GM18858 (cell line): ENCODE data around the gene NKPD1.
"Not testable (repeated sequence)": the region's sequence is repeated elsewhere in the genome, so short reads cannot be mapped to it uniquely, and the experiment has no call there.

Experiments used
- ATAC-seq: cut with Tn5 transposase; IDR thresholded peaks from one replicate; pipeline ENCODE4 v1.9.1; 2021; ENCODE audit not compliant: unreplicated experiment

NKPD1 gene

DNA sequence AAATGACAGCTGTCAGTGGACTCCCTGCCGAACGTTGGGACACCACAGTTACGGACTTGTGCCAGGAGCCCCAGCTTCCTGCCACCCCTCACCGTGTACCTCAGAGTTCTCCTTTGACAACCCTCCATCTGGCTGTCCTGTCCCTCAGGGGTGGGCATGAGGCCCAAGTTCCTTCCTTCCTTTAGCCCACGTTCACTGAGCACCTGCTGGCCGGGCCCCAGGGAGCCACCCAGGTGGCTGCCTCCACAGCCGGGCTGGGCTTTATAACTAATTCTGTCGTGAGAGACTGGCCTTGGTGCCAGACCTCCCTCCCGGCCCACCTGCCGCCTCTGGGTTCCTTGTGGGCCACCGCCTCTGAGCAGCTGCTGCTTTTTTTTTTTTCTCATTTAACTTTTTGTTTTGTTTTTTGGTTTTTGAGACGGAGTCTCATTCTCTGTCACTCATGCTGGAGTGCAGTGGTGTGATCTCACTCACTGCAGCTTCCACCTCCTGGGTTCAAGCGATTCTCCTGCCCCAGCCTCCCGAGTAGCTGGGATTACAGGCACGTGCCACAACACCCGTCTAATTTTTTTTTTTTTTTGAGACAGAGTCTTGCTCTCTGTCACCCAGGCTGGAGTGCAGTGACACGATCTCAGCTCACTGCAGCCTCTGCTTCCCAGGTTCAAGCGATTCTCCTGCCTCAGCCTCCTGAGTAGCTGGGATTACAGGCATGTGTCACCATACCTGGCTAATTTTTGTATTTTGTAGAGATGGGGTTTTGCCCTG, 42.0 kb downstream of the NKPD1 start:
- ATAC-seq, result not testable (repeated sequence)

DNA sequence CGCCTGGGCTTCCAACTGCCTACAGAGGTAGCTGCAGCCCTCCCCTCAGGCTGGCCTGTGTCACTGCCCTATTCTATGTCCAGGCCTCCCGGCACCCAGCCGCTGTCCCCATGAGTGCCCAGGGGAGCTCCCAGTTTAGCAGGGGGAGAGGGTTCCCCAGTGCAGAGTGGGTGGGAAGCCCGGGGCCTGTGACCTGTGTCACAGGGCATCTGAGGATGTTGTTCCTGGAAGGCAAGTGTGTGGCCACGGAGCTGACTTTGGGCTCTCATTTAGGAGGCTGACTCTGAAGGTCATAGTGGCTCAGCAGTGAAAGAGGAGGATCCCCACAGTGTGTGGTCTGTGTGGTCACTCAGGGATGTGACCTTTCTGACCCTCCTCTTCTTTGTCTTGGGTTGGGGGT, 42.7 kb downstream of the NKPD1 start:
- no peak for ATAC-seq

DNA sequence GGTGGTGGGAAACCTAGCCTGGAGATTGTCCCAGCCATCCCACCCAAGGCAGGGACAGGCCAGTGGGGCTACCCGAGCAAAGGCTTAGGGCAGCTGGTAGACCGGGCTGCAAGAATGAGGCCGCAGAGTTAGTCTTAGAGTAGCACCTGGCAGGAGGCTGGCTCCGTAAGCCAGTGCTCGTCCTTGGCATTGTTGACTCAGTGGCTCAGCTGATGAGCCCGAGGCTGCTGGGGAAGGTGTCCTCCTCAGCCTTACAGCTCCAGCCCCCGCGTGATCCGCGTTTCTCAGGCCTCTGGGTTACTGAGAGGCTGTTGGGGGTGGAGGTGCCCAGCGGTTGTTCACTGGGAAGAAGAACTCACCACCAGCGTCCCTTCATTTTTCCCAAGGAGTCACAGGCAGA, 43.1 kb downstream of the NKPD1 start:
- ATAC-seq, result no peak

DNA sequence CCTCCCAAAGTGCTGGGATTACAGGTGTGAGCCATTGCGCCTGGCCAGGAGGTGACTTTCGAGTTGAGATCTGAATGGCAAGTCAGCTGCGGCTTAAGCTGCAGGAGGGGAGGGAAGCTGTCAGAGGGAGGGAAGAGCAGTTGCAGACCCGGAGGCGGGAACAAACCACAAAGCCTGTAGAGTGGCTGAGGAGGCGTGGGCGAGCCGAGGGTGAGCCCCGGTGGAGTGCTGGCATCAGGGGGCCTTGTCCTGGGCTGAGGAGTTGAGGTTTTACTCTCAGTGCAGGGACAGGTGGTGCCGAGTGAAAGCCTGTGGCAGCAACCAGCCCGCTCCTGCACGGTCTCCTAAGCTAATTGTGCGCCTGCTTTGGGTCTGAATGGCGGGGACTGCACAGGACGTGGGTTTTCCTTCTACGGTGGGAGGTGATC, 43.6 kb downstream of the NKPD1 start:
- no peak for ATAC-seq

DNA sequence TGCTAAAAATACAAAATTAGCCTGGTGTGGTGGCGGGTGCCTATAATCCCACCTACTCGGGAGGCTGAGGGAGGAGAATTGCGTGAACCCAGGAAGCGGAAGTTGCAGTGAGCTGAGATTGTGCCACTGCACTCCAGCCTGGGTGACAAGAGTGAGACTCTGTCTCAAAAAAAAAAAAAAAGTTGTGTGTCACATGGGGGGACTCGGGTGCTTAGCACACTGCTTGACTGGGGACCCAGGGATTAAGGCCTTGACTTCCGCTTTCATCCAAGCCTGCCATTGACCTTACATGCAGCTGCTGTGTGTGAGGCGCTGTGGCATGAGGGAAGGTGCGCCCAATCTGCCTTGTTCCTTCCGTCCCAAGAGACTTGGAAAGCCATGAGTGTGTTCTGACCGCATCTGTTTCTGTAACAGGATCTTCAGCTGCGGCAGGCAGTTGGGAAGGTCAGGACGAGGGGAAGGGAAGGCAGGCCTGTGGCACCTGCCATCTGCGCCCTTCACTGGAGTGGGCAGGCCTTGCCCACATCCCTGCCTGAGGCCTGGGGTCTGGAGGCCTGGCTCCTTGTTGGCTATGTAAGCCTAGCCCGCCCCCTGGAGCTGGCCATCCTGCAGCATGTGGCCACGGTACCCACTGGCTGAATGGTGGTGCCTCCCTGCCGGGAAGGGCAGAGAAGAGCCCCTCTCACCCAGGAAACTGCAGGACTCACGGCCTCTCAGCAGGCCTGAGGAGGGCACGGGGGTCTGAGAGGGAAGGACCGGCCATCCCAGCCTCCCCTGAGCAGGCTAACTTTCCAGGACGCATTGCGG, 44.8 kb downstream of the NKPD1 start:
- ATAC-seq, result no peak

DNA sequence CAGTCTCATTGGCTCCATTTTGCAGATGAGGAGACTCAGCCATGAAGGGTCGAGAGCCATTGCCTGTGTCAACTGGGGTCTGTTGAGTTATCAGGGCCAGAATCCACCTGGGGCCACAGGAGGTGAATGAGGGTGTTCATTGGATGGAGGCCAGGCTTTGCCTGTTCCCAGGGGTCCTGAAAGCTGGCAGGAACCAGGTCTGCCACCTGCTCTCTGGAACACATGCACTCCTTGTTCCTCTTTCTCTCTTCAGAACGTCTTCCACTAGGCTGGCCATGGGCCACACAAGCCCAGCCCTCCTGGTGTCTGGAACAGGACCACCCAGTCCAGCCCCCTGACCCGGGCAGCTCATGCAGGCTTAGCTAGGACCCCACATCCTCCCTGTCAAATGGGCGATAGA, 46.7 kb downstream of the NKPD1 start:
- no peak for ATAC-seq

DNA sequence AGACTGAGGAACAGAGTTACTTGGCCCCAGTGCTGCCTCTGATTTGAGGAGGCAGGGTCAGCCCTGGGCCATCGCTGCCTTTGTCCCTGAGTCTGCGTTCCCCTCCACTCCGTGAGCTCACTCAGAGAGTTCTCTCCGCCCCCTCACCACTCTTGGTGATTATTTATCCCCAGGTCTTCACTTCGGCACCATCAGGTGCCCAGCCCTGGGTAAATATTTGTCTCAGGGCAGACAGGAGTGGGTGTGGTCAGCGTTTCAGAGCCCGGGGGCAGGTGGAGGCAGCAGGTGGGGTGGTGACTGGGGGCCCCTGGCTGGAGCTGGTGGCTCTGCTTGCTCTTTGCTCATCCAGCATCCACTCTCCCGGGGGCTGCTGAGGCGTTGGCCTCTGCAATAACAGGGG, 47.2 kb downstream of the NKPD1 start:
- ATAC-seq, result no peak

DNA sequence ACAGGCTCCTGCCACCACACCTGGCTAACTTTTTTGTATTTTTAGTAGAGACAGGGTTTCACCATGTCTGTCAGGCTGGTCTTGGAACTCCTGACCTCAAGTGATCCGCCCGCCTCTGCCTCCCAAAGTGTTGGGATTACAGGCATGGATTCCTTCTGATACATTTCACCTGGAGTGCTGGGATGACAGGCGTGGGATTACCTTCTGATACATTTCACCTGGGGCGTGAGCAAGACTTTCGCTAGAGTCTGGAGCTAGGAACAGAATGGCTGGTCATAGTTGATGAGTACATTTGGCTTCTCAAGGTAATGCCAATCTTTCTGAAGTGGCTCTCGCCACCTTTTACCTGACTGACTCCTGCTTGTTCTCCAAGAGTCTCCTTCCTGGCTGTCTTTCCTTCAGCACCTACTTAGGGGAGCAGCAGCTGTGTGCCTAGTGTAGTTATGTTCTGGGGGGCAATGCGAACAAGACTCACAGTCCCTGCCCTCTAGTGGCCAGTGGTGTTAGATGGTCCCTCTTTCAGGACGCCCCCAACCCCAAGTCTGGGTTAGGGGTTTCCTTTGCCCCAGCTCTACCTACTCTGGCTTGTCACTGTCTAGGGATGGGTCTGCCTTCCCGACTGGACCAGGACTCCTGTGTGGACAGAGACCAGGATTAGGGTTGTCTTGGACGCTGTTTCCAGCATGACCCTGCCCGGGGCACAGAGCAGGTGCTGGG, 48.5 kb downstream of the NKPD1 start:
- no peak for ATAC-seq
